ENCODE measurements around the gene PSD2. TPM values are rescaled to one million over a fixed set of nuclear protein-coding genes. Genes with fewer than 3 reads are reported as not detected.

The PSD2 gene
- total RNA-seq, 1 experiment from 2014 or later: 0.22 TPM

GRCh38 chr5:139867581-139867980, 72.0 kb downstream of the PSD2 start:
- Histone ChIP-seq H4K91ac (ENCODE audit: insufficient read length, low read depth, low read length) (no peak overlapping the region), H2BK120ac (ENCODE audit: low read depth, low read length, poor library complexity, severe bottlenecking) (no peak overlapping the region), H2BK20ac (ENCODE audit: low read depth, low read length, poor library complexity, severe bottlenecking) (no peak overlapping the region), H2AFZ (ENCODE audit: low read length) (no peak overlapping the region), H3K9me3 (ENCODE audit: control insufficient read depth, low read depth, low read length) (no peaks in the 10 kb centered on the region), H4K5ac (ENCODE audit: insufficient read length, low read depth, low read length) (no peak overlapping the region), H3K4me2 (ENCODE audit: insufficient read depth, insufficient read length, low read length) (no peak overlapping the region), H3K4ac (ENCODE audit: low read depth, low read length) (no peak overlapping the region), H2BK15ac (ENCODE audit: low read depth, low read length) (no peak overlapping the region), H3K18ac (ENCODE audit: insufficient read length, low read depth, low read length) (no peak overlapping the region), H3K9ac (ENCODE audit: extremely low read depth, insufficient read length, low read length) (no peak overlapping the region), H3K23me2 (ENCODE audit: insufficient read length, low read depth, low read length, poor library complexity, severe bottlenecking) (no peaks in the 10 kb centered on the region), H3K79me2 (ENCODE audit: insufficient read depth, low read length) (no peaks in the 10 kb centered on the region), H2BK12ac (ENCODE audit: insufficient read length, low read depth, low read length) (no peak overlapping the region), H2BK5ac (ENCODE audit: insufficient read length, low read length) (no peak overlapping the region), H4K20me1 (ENCODE audit: control insufficient read depth, insufficient read depth, insufficient read length) (no peaks in the 10 kb centered on the region), H3K27me3 (ENCODE audit: insufficient read depth, low read length) (no peaks in the 10 kb centered on the region), H4K8ac (replicated peaks; ENCODE audit: insufficient read length, low read depth, low read length) (no peak overlapping the region), H3K27ac (ENCODE audit: insufficient read length, low read depth, low read length) (no peak overlapping the region), H3K56ac (ENCODE audit: insufficient read length, low read depth, low read length) (no peak overlapping the region), H2AK5ac (ENCODE audit: insufficient read length, low read length) (no peak overlapping the region), H3T11ph (ENCODE audit: low read length) (no peak overlapping the region), H3K23ac (ENCODE audit: insufficient read length, low read depth, low read length) (no peak overlapping the region), H3K14ac (ENCODE audit: insufficient read depth, low read length) (no peak overlapping the region), H3K79me1 (ENCODE audit: insufficient read depth, low read depth, low read length, poor library complexity, severe bottlenecking) (no peaks in the 10 kb centered on the region), H3K4me1 (ENCODE audit: insufficient read depth, low read length) (no peaks in the 10 kb centered on the region)
- H3K27me3 Mint-ChIP-seq (ENCODE audit: low read depth): peaks cover 45% of the 10 kb centered on the region
- peaks cover 6 to 16% of the 10 kb centered on the region in 2 experiments for H3K4me1 Mint-ChIP-seq
- H3K36me3 Mint-ChIP-seq (ENCODE audit: insufficient read depth in 1 of 3, low read depth in 3 of 3): no peaks in the 10 kb centered on the region
- TF ChIP-seq CTCF (conservative IDR thresholded peaks at IDR 0.05): no peak
- no peak overlapping the region for H3K27ac Mint-ChIP-seq
- DNase-seq: no peak
- no peaks in the 10 kb centered on the region for H3K9me3 Mint-ChIP-seq
- H3K4me3 Mint-ChIP-seq: no peak overlapping the region

Data from H9 (cell line).